ENCODE measurements around the gene NCOR2. TPM values are rescaled to one million over a fixed set of nuclear protein-coding genes. Genes with fewer than 3 reads are reported as not detected.

The NCOR2 gene
- total and polyA plus RNA-seq, 2 donors (not counting 1 experiment from before 2014, with no cell fraction given): 25.9 to 144 TPM

GRCh38 chr12:124532331-124532750 lies 35.1 kb downstream of the NCOR2 start:
- CTCF ChIA-PET: no interaction called here
- POLR2A ChIA-PET: interaction anchor here (0.6 kb wide), 1 partner anchor 34 kb away, joined by 3 read pairs; no protein-coding TSS in a partner anchor
- H4K20me1 ChIP-seq (ENCODE audit: control insufficient read depth, insufficient read depth, low read length, poor library complexity, severe bottlenecking): peaks cover 66% of the 10 kb centered on the region
- no peak overlapping the region for H3K27ac ChIP-seq (ENCODE audit: low read length in 2 of 2)
- H3K79me2 ChIP-seq (ENCODE audit: control insufficient read depth, insufficient read depth, low read length): peaks cover 85% of the 10 kb centered on the region
- no peaks in the 10 kb centered on the region for H3K4me1 ChIP-seq (ENCODE audit: control insufficient read depth in 2 of 2, insufficient read depth in 2 of 2, low read length in 2 of 2)
- H3K27me3 ChIP-seq (replicated peaks in 1 of 4; ENCODE audit: control extremely low read depth in 1 of 4, control insufficient read depth in 3 of 4, insufficient read depth in 4 of 4, low read length in 3 of 4): no peaks in the 10 kb centered on the region
- H2AFZ ChIP-seq (ENCODE audit: insufficient read depth, low read depth, low read length, poor library complexity, severe bottlenecking): no peak overlapping the region
- ATAC-seq (ENCODE audit: low read depth) (no peak), DNase-seq (no peak)
- Mint-ChIP-seq H3K9me3 (ENCODE audit: insufficient read depth) (no peaks in the 10 kb centered on the region), H3K27ac (no peak overlapping the region), H3K4me1 (peaks cover 21% of the 10 kb centered on the region), H3K27me3 (no peaks in the 10 kb centered on the region), H3K4me3 (no peak overlapping the region)
- intact Hi-C loops (cut with micrococcal nuclease): no loop called here
- no peak overlapping the region for H3K4me2 ChIP-seq (replicated peaks; ENCODE audit: low read depth, low read length, poor library complexity, severe bottlenecking)
- WGBS (ENCODE audit: insufficient coverage): 80% methylated on average over 14 of the region's 14 CpGs
- peaks cover 0 to 6% of the 10 kb centered on the region in 2 experiments for H3K36me3 ChIP-seq (replicated peaks in 1 of 2; ENCODE audit: control extremely low read depth in 1 of 2, control insufficient read depth in 1 of 2, extremely low read depth in 1 of 2, insufficient read depth in 2 of 2, low read length in 1 of 2)
- H3K4me3 ChIP-seq (ENCODE audit: control extremely low read depth in 1 of 5, extremely low read depth in 1 of 5, insufficient read depth in 1 of 5, low read depth in 2 of 5, low read length in 4 of 5): no peak overlapping the region
- TF ChIP-seq EZH2 (IDR thresholded peaks at IDR 0.05; ENCODE audit: borderline replicate concordance, insufficient read depth, low read depth, low read length, poor library complexity, severe bottlenecking) (no peak), CTCF (IDR thresholded peaks at IDR 0.05) (no peak)
- no peaks in the 10 kb centered on the region for H3K9me3 ChIP-seq (ENCODE audit: control extremely low read depth in 1 of 3, control insufficient read depth in 2 of 3, insufficient read depth in 1 of 3, low read length in 2 of 3)
- H3K9ac ChIP-seq (ENCODE audit: low read length): no peak overlapping the region

- Histone ChIP-seq H3K9ac (ENCODE audit: low read length) (no peak overlapping the region), H3K4me2 (replicated peaks; ENCODE audit: low read depth, low read length, poor library complexity, severe bottlenecking) (no peak overlapping the region), H2AFZ (ENCODE audit: insufficient read depth, low read depth, low read length, poor library complexity, severe bottlenecking) (no peak overlapping the region), H3K27me3 (replicated peaks in 1 of 4; ENCODE audit: control extremely low read depth in 1 of 4, control insufficient read depth in 3 of 4, insufficient read depth in 4 of 4, low read length in 3 of 4) (no peaks in the 10 kb centered on the region), H3K36me3 (replicated peaks in 1 of 2; ENCODE audit: control extremely low read depth in 1 of 2, control insufficient read depth in 1 of 2, extremely low read depth in 1 of 2, insufficient read depth in 2 of 2, low read length in 1 of 2) (peaks cover 0 to 6% of the 10 kb centered on the region in 2 experiments), H3K79me2 (ENCODE audit: control insufficient read depth, insufficient read depth, low read length) (peaks cover 81% of the 10 kb centered on the region), H3K4me1 (ENCODE audit: control insufficient read depth in 2 of 2, insufficient read depth in 2 of 2, low read length in 2 of 2) (no peaks in the 10 kb centered on the region), H3K9me3 (ENCODE audit: control extremely low read depth in 1 of 3, control insufficient read depth in 2 of 3, insufficient read depth in 1 of 3, low read length in 2 of 3) (no peaks in the 10 kb centered on the region), H3K4me3 (ENCODE audit: control extremely low read depth in 1 of 5, extremely low read depth in 1 of 5, insufficient read depth in 1 of 5, low read depth in 2 of 5, low read length in 4 of 5) (no peak overlapping the region), H3K27ac (ENCODE audit: low read length in 2 of 2) (no peak overlapping the region), H4K20me1 (ENCODE audit: control insufficient read depth, insufficient read depth, low read length, poor library complexity, severe bottlenecking) (peaks cover 62% of the 10 kb centered on the region)
- WGBS (ENCODE audit: insufficient coverage): 97% methylated on average over 7 of the region's 11 CpGs
- ChIA-PET POLR2A (interaction anchor here (0.6 kb wide), 1 partner anchor 34 kb away, joined by 3 read pairs; no protein-coding TSS in a partner anchor), CTCF (no interaction called here)
- no peaks in the 10 kb centered on the region for H3K27me3 Mint-ChIP-seq
- peaks cover 18% of the 10 kb centered on the region for H3K4me1 Mint-ChIP-seq
- H3K27ac Mint-ChIP-seq: no peak overlapping the region
- no peak for DNase-seq
- TF ChIP-seq CTCF (IDR thresholded peaks at IDR 0.05) (no peak), EZH2 (IDR thresholded peaks at IDR 0.05; ENCODE audit: borderline replicate concordance, insufficient read depth, low read depth, low read length, poor library complexity, severe bottlenecking) (no peak)
- no peaks in the 10 kb centered on the region for H3K9me3 Mint-ChIP-seq (ENCODE audit: insufficient read depth)
- intact Hi-C loops (cut with micrococcal nuclease): no loop called here
- no peak for ATAC-seq (ENCODE audit: low read depth)
- H3K4me3 Mint-ChIP-seq: no peak overlapping the region
Measured at GRCh38 chr12:124531906-124532305, 35.5 kb downstream of the NCOR2 start.

Data from B cell (primary cell).